GM10248 (cell line): ENCODE results near the gene BUD23.
A peak's percentile ranks its signal among the peaks of the same experiment; 100 is the strongest.

Source experiments
- CTCF ChIA-PET: fragments of 300-600 bp; sonication (Branson Sonifier 250); formaldehyde crosslinking; extraction: SDS; loops from one replicate; lab custom pipeline; 2021; ENCODE audit warnings: antibody characterized with exemption; lab: Yijun Ruan, JAX
- POLR2A ChIA-PET: fragments of 350-650 bp; sonication (Branson Sonifier 250); formaldehyde crosslinking; extraction: SDS; loops from one replicate; lab custom pipeline; 2020; ENCODE audit warnings: antibody characterized with exemption; lab: Yijun Ruan, JAX
- DNase-seq: peaks from one replicate; pipeline ENCODE4 v3.0.0; 2012; ENCODE audit errors: extremely low spot score
- CTCF ChIP-seq: IDR thresholded peaks from 2 replicates; pipeline ENCODE4 v1.5.1; 2012; ENCODE audit warnings: mild to moderate bottlenecking, low read depth; ENCODE audit errors: extremely low read depth, missing control alignments, control extremely low read depth

The BUD23 gene

DNA sequence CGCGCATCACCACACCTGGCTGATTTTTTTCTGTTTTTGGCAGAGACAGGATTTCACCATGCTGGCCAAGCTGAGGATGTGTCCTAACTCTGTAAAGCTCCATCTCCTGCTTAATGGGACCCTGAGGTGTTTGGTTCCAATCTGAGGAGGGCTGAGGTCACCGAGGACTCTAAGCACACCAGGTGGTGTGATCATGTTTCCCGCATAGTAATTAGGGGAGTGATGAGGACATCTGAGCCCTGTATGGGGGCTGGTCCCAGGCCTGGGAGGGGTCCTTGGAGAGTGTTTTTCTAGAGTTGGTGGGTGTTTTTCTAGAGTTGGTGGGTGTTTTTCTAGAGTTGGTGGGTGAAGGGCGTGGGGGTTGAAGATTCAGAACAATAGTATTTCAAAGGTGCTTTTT lies 58.2 kb downstream of the BUD23 start:
- DNase-seq = peak; percentile 26
- CTCF ChIA-PET = interaction anchor here (0.7 to 2.2 kb wide), 2 partner anchors 16 to 135 kb away, joined by 3 to 7 read pairs; no protein-coding TSS in a partner anchor
- no peak for TF ChIP-seq CTCF
- POLR2A ChIA-PET = no interaction called here

DNA sequence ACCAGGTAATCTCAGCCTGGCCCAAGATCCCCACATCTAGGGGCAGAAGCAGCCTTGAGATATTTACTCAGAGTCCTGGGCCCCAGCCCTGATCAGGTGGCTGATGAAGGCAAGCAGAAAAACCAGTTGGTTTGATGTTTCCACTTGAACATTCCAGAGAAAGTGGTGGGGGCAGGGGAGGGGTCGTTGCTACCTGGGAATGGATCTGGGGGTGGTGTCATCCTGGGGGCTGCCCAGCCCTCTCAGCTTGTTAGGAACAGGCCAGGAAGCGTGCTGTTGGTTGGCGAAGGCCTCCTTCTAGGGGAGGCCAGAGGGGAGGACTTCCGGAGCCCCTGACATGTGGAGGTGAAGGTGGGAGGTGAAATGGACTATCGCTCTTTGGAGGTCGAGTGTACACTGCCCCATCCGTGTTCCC lies 58.9 kb downstream of the BUD23 start:
- no peak for TF ChIP-seq CTCF
- ChIA-PET CTCF (interaction anchor here (0.7 to 1.5 kb wide), 2 partner anchors 16 to 128 kb away, joined by 3 to 4 read pairs; no protein-coding TSS in a partner anchor), POLR2A (no interaction called here)
- peak; percentile 13 for DNase-seq

DNA sequence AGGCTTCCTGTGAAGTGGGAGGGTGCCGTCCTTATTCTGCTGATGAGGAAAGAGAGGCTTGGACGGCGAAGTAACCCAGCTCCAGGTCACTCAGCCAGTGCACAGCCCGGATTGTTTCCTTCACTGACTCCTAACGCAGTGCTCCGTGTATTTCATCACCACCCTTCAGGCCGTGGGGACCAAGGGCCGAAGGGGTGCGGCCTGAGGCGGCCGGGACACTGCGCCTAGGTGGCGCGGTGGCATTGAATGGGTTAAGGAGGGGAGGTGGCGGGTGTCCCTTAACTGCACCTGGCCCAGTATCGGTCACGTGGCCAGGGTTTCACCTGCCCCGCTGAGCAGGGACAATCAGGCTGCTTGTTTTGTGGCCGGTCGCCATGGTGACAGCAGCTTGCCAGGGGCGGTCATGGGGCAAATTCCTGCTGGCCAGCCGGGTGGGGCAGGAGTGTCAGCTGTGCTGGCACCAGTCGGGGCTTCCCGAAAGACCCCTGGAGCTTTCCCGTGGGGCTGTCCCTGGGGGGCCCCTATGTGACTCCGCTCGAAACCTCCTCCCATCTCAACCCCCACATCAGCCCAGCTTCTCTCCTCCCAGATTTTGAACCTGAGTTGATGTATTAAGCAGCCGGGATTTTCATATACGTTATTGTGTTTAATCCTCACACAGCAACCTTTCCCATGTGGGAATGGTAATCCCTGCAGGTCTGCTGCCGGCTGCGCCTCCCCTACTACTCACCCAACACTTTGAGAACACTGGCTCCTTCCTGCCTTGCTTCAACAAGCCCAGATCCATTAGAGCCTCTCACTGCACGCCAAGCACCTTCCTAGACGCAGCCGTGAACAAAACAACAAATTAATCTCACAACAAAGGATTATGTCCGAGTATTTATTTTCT lies 59.6 kb downstream of the BUD23 start:
- DNase-seq = peak; percentile 31
- ChIA-PET POLR2A (no interaction called here), CTCF (interaction anchor here (0.7 to 1.9 kb wide), 3 partner anchors 9 to 136 kb away, joined by 3 to 5 read pairs (median 4); no protein-coding TSS in a partner anchor)
- TF ChIP-seq CTCF = no peak

DNA sequence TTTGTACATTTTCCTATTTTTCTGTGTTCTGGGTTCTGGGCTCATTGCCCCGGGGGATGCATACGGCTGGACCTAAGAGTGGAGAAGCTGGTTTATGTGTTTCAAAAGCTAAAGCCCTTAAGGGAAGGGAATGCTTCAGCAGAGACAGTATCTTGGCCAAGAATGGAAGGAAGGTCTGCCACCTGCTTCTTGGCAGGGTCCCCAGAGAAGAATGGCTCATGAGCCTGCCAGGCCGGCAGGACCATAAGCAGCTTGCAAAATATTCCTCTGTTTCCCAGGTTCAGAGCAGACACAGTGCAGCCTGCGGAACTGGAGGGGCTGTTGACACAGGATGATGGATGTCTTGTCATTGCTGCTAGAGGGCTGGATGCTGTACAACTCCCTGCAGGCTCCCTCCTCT lies 63.0 kb downstream of the BUD23 start:
- CTCF ChIA-PET = interaction anchor here (1.0 to 1.3 kb wide), 2 partner anchors 12 to 21 kb away, joined by 3 read pairs; no protein-coding TSS in a partner anchor
- no peak for DNase-seq
- TF ChIP-seq CTCF = no peak

More for the DNA sequence above, 63.0 kb downstream of the BUD23 start:
- POLR2A ChIA-PET = no interaction called here
